GM12872 (cell line): ENCODE measurements around the gene NXPH4.

Source experiments
- CTCF ChIP-seq: IDR thresholded peaks from 3 replicates; pipeline ENCODE4 v1.5.1; 2011; ENCODE audit warnings: low read depth, mild to moderate bottlenecking, low read length, moderate library complexity; ENCODE audit not compliant: insufficient read depth

The NXPH4 gene

DNA sequence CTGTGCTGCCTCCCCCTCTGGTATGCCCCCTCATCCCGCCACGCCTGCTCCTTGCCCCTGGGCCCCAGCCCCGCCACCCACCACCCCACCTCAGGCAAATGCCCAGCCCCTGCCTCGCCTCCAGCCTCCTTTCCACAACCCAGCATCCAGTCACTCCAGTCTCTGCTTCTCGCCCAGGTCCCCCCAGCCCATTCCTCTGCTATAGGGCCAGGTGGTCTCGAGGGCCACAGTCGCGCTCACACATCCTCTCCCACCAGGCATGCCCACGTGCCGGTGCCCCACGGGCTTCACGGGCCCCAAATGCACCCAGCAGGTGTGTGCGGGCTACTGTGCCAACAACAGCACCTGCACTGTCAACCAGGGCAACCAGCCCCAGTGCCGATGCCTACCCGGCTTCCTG, 6.1 kb upstream of the NXPH4 start:
- no peak for TF ChIP-seq CTCF

DNA sequence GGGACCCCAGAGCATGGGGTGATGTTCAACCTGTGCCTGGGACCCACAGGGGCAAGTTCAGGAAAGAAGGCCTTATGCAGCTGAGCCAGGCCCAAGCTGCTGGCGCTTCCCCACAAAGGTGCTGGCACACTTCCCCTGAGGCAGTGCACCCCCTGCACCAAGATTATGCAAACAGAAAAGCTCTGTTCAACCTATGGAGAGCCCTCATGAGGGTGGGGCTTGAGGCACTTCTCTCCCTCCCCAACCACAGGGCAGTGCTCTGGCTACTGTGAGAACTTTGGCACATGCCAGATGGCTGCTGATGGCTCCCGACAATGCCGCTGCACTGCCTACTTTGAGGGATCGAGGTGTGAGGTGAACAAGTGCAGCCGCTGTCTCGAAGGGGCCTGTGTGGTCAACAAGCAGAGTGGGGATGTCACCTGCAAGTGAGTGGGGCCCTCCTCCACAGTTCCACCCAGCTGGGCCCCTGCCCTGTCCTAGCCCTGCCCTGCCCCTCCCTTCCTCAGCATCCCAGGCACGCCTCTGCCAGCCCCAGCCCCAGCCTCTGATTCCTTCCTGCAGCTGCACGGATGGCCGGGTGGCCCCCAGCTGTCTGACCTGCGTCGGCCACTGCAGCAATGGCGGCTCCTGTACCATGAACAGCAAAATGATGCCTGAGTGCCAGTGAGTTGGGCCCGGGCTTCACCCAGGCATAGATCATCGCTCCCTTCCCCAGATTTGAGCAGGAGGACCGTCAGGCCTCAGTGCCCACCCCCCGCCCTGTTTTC, 5.5 kb upstream of the NXPH4 start:
- no peak for TF ChIP-seq CTCF

DNA sequence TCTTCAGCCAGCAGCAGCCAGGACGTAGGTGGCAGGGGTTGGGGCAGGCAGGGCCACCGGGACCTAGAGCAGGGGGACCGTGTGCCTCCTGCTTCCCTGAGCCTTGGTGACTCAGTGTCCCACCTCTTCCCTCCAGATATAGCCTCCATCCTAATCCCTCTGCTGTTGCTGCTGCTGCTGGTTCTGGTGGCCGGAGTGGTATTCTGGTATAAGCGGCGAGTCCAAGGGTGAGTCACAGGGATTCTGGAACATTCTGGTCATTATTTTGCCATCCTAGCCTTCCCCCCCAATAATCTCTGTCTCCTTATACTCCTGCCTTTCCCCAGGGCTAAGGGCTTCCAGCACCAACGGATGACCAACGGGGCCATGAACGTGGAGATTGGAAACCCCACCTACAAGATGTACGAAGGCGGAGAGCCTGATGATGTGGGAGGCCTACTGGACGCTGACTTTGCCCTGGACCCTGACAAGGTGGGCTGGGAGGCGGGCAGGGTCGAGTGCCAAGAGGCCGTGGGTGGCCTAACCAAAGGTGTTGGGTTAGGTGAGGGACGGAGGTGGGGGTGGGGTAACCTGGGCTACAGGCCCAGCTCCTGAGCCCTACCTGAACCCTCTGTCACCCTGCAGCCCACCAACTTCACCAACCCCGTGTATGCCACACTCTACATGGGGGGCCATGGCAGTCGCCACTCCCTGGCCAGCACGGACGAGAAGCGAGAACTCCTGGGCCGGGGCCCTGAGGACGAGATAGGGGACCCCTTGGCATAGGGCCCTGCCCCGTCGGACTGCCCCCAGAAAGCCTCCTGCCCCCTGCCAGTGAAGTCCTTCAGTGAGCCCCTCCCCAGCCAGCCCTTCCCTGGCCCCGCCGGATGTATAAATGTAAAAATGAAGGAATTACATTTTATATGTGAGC, 4.5 kb upstream of the NXPH4 start:
- TF ChIP-seq CTCF: no peak

DNA sequence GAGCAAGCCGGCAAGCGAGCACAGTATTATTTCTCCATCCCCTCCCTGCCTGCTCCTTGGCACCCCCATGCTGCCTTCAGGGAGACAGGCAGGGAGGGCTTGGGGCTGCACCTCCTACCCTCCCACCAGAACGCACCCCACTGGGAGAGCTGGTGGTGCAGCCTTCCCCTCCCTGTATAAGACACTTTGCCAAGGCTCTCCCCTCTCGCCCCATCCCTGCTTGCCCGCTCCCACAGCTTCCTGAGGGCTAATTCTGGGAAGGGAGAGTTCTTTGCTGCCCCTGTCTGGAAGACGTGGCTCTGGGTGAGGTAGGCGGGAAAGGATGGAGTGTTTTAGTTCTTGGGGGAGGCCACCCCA, 3.9 kb upstream of the NXPH4 start:
- TF ChIP-seq CTCF: no peak

DNA sequence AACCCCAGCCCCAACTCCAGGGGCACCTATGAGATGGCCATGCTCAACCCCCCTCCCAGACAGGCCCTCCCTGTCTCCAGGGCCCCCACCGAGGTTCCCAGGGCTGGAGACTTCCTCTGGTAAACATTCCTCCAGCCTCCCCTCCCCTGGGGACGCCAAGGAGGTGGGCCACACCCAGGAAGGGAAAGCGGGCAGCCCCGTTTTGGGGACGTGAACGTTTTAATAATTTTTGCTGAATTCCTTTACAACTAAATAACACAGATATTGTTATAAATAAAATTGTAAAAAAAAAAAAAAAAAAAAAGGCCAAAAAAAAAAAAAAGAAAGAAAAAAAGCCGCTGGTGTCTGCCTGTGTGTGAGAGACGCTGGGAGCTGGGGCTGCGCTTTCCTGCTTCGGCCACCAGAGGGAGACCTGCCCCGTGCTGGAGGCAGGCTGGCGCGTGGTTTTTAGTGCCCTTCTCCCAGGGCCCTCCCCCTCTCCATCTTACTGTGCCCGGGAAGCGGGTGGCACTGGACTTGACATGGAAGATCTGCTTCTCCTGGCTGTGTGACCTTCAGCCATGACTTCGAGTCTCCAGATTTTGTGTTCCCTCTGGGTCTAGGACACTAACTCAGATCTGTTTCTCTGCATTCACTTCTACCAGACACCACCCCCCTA, 3.4 kb upstream of the NXPH4 start:
- peak; percentile 95 for TF ChIP-seq CTCF

DNA sequence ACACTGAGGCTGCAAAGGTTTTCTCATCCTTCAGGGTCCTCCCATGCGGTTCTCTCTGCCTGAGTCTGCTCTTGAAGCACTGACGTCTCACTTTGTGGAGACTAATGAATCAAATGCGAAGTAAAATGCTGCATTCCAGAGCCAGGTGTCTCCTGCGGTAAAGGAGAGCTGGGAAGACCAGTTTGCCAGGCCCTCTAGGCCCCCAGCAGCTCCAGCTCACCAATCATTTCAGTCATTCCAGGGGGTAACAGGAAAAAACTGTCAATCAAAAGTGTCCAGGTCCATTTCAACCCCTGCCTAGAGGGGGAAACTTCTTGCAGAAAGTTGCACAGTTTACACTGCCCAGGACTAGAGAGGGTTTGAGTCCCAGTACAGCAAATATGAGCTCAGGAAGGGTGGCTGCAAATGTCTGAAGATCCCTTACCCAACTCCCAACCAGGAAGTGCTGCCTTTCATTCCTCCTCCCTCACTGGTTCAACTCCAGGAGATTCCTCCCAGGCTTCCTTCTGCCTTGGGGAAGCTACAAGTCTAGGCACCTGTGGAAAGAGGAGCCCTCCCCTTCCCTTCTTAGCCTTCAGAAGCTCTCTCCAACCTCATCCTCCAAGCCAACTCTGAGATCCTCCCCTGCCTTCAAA, 2.7 kb upstream of the NXPH4 start:
- no peak for TF ChIP-seq CTCF

- peak; percentile 91 for TF ChIP-seq CTCF
These were observed 2.2 kb upstream of the NXPH4 start for GRCh38 chr12:57214398-57214781.
